Caco-2 (cell line): ENCODE measurements around the gene LYRM1. TPM values are rescaled to one million over a fixed set of nuclear protein-coding genes. Genes with fewer than 3 reads are reported as not detected.
"Not testable (repeated sequence)": the region's sequence is repeated elsewhere in the genome, so short reads cannot be mapped to it uniquely, and the experiment has no call there.

ENCODE experiments used
- BruUV-seq: library from RNA; stranded (reverse); fragments of 400-500 nt; replicated peaks from 2 replicates; lab custom pipeline; 2021; lab: Mats Ljungman, UMichigan
- CTCF ChIA-PET: fragments of 300-600 bp; sonication (Branson Sonifier 250); formaldehyde crosslinking; loops from one replicate; lab custom pipeline; 2022; ENCODE audit warnings: antibody characterized with exemption; lab: Charles Lee
- POLR2A ChIA-PET: fragments of 300-600 bp; sonication (Branson Sonifier 250); formaldehyde crosslinking; loops from one replicate; lab custom pipeline; 2022; ENCODE audit warnings: antibody characterized with exemption; lab: Charles Lee
- DNase-seq, 2 experiments: peaks; one replicate each; pipeline versions ENCODE4 v3.0.0 to v3.0.0-alpha.2; 2020 to 2022
- H3K27me3 ChIP-seq: replicated peaks from 2 replicates; pipeline ENCODE4 v1.6.0; 2011; ENCODE audit warnings: low read length; ENCODE audit not compliant: control insufficient read depth, insufficient read depth
- H3K36me3 ChIP-seq: 2 replicates; pipeline ENCODE4 v1.5.1; 2011; ENCODE audit warnings: low read length; ENCODE audit not compliant: control insufficient read depth, insufficient read depth
- H3K4me1 ChIP-seq: fragments of 250-450 bp; sonication (Bioruptor Pico); 2 replicates; pipeline ENCODE4 v1.5.1; 2020; ENCODE audit warnings: mild to moderate bottlenecking
- H3K4me3 ChIP-seq: 2 replicates; pipeline ENCODE4 v1.5.1; 2011; ENCODE audit warnings: low read depth, mild to moderate bottlenecking, control low read depth, low read length
- H3K9me3 ChIP-seq: fragments of 250-450 bp; sonication (Bioruptor Pico); 2 replicates; pipeline ENCODE4 v1.5.1; 2020; ENCODE audit warnings: mild to moderate bottlenecking, moderate library complexity
- H3K27ac Mint-ChIP-seq: one replicate; pipeline ENCODE4 v1.8.0; 2022; ENCODE audit warnings: mixed read lengths; ENCODE audit not compliant: unreplicated experiment
- H3K27me3 Mint-ChIP-seq: one replicate; pipeline ENCODE4 v1.8.0; 2022; ENCODE audit warnings: mixed read lengths; ENCODE audit not compliant: insufficient read depth, unreplicated experiment
- H3K36me3 Mint-ChIP-seq: one replicate; pipeline ENCODE4 v1.8.0; 2022; ENCODE audit warnings: mild to moderate bottlenecking, mixed read lengths; ENCODE audit not compliant: insufficient read depth, unreplicated experiment
- H3K4me1 Mint-ChIP-seq: one replicate; pipeline ENCODE4 v1.8.0; 2022; ENCODE audit warnings: low read depth, mixed read lengths; ENCODE audit not compliant: unreplicated experiment
- H3K4me3 Mint-ChIP-seq: one replicate; pipeline ENCODE4 v1.8.0; 2022; ENCODE audit warnings: mild to moderate bottlenecking, moderate library complexity, mixed read lengths; ENCODE audit not compliant: unreplicated experiment
- H3K9me3 Mint-ChIP-seq: one replicate; pipeline ENCODE4 v1.8.0; 2022; ENCODE audit warnings: mixed read lengths; ENCODE audit not compliant: unreplicated experiment
- CTCF ChIP-seq, 2 experiments: fragments of 200-600 bp in 1 of 2; IDR thresholded peaks; 1 replicate in 1 of 2; 2 replicates in 1 of 2; pipeline versions ENCODE4 v1.5.1 to v1.8.0; 2011 to 2022; ENCODE audit warnings: antibody characterized with exemption in 1 of 2, control low read depth in 1 of 2, inconsistent platforms in 1 of 2, low read depth in 1 of 2, low read length in 1 of 2, mild to moderate bottlenecking in 1 of 2, moderate library complexity in 1 of 2; ENCODE audit not compliant: insufficient read depth in 1 of 2, severe bottlenecking in 1 of 2, unreplicated experiment in 1 of 2
- intact Hi-C: fragments of 100-400 bp; cut with micrococcal nuclease; formaldehyde crosslinking; loops from one replicate; pipeline ENCODE4 v1.10.0; 2022; ENCODE audit not compliant: unreplicated experiment
- total RNA-seq: library from RNA; stranded (reverse); gene quantifications from 2 replicates; pipeline ENCODE4 v1.2.3, GENCODE V29; 2022

LYRM1 gene
- total RNA-seq, 1 experiment from 2014 or later, result 46.1 TPM

GRCh38 chr16:20923876-20924275, 23.3 kb downstream of the LYRM1 start:
- Mint-ChIP-seq H3K36me3 (peaks cover 13% of the 10 kb centered on the region), H3K27ac (no peak overlapping the region), H3K4me3 (no peak overlapping the region), H3K4me1 (peaks cover 18% of the 10 kb centered on the region), H3K9me3 (no peaks in the 10 kb centered on the region), H3K27me3 (no peaks in the 10 kb centered on the region)
- no peaks in the 10 kb centered on the region for H3K36me3 ChIP-seq
- intact Hi-C loops, result no loop called here
- peaks cover 10% of the 10 kb centered on the region for H3K4me1 ChIP-seq
- DNase-seq, result no peak
- POLR2A ChIA-PET, result no interaction called here
- TF ChIP-seq CTCF (IDR thresholded peaks at IDR 0.05; ENCODE audit: insufficient read depth in 1 of 2, low read depth in 1 of 2, low read length in 1 of 2, severe bottlenecking in 1 of 2, unreplicated experiment in 1 of 2), result no peak
- CTCF ChIA-PET, result no interaction called here
- BruUV-seq, result no TSS peak
- H3K27me3 ChIP-seq, result no peaks in the 10 kb centered on the region
- H3K9me3 ChIP-seq, result no peaks in the 10 kb centered on the region
- H3K4me3 ChIP-seq, result no peak overlapping the region

GRCh38 chr16:20925751-20926150, 25.2 kb downstream of the LYRM1 start:
- no peaks in the 10 kb centered on the region for H3K27me3 Mint-ChIP-seq
- TF ChIP-seq CTCF (IDR thresholded peaks at IDR 0.05; ENCODE audit: insufficient read depth in 1 of 2, low read depth in 1 of 2, low read length in 1 of 2, severe bottlenecking in 1 of 2, unreplicated experiment in 1 of 2), result no peak
- POLR2A ChIA-PET, result no interaction called here

GRCh38 chr16:20928774-20929411, 28.3 kb downstream of the LYRM1 start:
- H3K4me1 Mint-ChIP-seq, result peaks cover 30% of the 10 kb centered on the region

More at GRCh38 chr16:20925751-20926150, 25.2 kb downstream of the LYRM1 start:
- DNase-seq, result peak in 1 of 2 experiments; percentile 19
- no peaks in the 10 kb centered on the region for H3K9me3 Mint-ChIP-seq
- peaks cover 30% of the 10 kb centered on the region for H3K4me1 Mint-ChIP-seq
- H3K27me3 ChIP-seq, result no peaks in the 10 kb centered on the region
- intact Hi-C loops, result no loop called here
- no peaks in the 10 kb centered on the region for H3K36me3 ChIP-seq
- no peaks in the 10 kb centered on the region for H3K9me3 ChIP-seq
- peaks cover 14% of the 10 kb centered on the region for H3K4me1 ChIP-seq
- peaks cover 13% of the 10 kb centered on the region for H3K36me3 Mint-ChIP-seq
- BruUV-seq, result no TSS peak
- H3K4me3 Mint-ChIP-seq, result no peak overlapping the region
- CTCF ChIA-PET, result no interaction called here
- peak overlapping the region; percentile 48 for H3K27ac Mint-ChIP-seq
- H3K4me3 ChIP-seq, result no peak overlapping the region

GRCh38 chr16:20929676-20930364, 29.2 kb downstream of the LYRM1 start:
- H3K9me3 Mint-ChIP-seq, DNase-seq, H3K27ac Mint-ChIP-seq, intact Hi-C loops, CTCF ChIA-PET, H3K36me3 ChIP-seq, H3K27me3 Mint-ChIP-seq, H3K27me3 ChIP-seq, H3K9me3 ChIP-seq, BruUV-seq, H3K4me3 Mint-ChIP-seq, H3K4me3 ChIP-seq: not testable (repeated sequence)
- Mint-ChIP-seq H3K36me3 (peaks cover 13% of the 10 kb centered on the region), H3K4me1 (peaks cover 30% of the 10 kb centered on the region)
- H3K4me1 ChIP-seq, result peaks cover 22% of the 10 kb centered on the region
- POLR2A ChIA-PET, result interaction anchor here (0.6 to 0.7 kb wide), 2 partner anchors 22 to 166 kb away, joined by 3 to 5 read pairs; no protein-coding TSS in a partner anchor

More at GRCh38 chr16:20928774-20929411, 28.3 kb downstream of the LYRM1 start:
- no peak for DNase-seq
- intact Hi-C loops, result no loop called here
- H3K4me1 ChIP-seq, result peaks cover 14% of the 10 kb centered on the region
- H3K9me3 ChIP-seq, result no peaks in the 10 kb centered on the region
- no peaks in the 10 kb centered on the region for H3K27me3 ChIP-seq
- Mint-ChIP-seq H3K9me3 (no peaks in the 10 kb centered on the region), H3K4me3 (no peak overlapping the region), H3K36me3 (peaks cover 13% of the 10 kb centered on the region), H3K27ac (no peak overlapping the region), H3K27me3 (no peaks in the 10 kb centered on the region)
- no peak for TF ChIP-seq CTCF (IDR thresholded peaks at IDR 0.05; ENCODE audit: insufficient read depth in 1 of 2, low read depth in 1 of 2, low read length in 1 of 2, severe bottlenecking in 1 of 2, unreplicated experiment in 1 of 2)
- BruUV-seq, result no TSS peak
- H3K4me3 ChIP-seq, result no peak overlapping the region
- ChIA-PET POLR2A (no interaction called here), CTCF (no interaction called here)
- H3K36me3 ChIP-seq, result no peaks in the 10 kb centered on the region
